IMR-90 (cell line): ENCODE measurements around the gene RUNX2. TPM values are rescaled to one million over a fixed set of nuclear protein-coding genes. Genes with fewer than 3 reads are reported as not detected.

Source experiments
- ATAC-seq: fragments of 200-7000 bp; cut with Tn5 transposase; 2 replicates; pipeline ENCODE4 v1.9.1; 2020; ENCODE audit warnings: low read depth, mild to moderate bottlenecking, moderate library complexity
- BruUV-seq: library from RNA; stranded (reverse); fragments of 400-500 nt; replicated peaks from 2 replicates; lab custom pipeline; 2021; lab: Mats Ljungman, UMichigan
- CTCF ChIA-PET: fragments of 300-600 bp; formaldehyde crosslinking; extraction: SDS; loops from one replicate; lab custom pipeline; 2021; ENCODE audit warnings: antibody characterized with exemption; lab: Yijun Ruan, JAX
- POLR2A ChIA-PET: fragments of 300-600 bp; sonication (Branson Sonifier 250); formaldehyde crosslinking; loops from one replicate; lab custom pipeline; 2022; ENCODE audit warnings: antibody characterized with exemption; ENCODE audit not compliant: unreplicated experiment; lab: Charles Lee
- DNase-seq: peaks from one replicate; pipeline ENCODE4 v3.0.0; 2013
- H2AFZ ChIP-seq: replicated peaks from 2 replicates; pipeline ENCODE3; 2013; ENCODE audit warnings: low read length, mild to moderate bottlenecking; ENCODE audit not compliant: poor library complexity
- H2AK5ac ChIP-seq: 2 replicates; pipeline ENCODE4 v1.6.1; 2013; ENCODE audit warnings: low read depth, low read length, inconsistent platforms
- H2AK9ac ChIP-seq: replicated peaks from 2 replicates; pipeline ENCODE3; 2013; ENCODE audit warnings: mild to moderate bottlenecking, low read depth, low read length, moderate library complexity; ENCODE audit not compliant: poor library complexity
- H2BK120ac ChIP-seq: 2 replicates; pipeline ENCODE4 v1.6.1; 2013; ENCODE audit warnings: low read depth, low read length, inconsistent platforms
- H2BK15ac ChIP-seq: 3 replicates; pipeline ENCODE4 v1.6.1; 2013; ENCODE audit warnings: low read depth, low read length, inconsistent platforms
- H2BK20ac ChIP-seq: 2 replicates; pipeline ENCODE4 v1.6.1; 2013; ENCODE audit warnings: low read depth, mild to moderate bottlenecking, inconsistent platforms, low read length, moderate library complexity
- H2BK5ac ChIP-seq: 2 replicates; pipeline ENCODE4 v1.6.1; 2013; ENCODE audit warnings: mild to moderate bottlenecking, low read depth, low read length, inconsistent platforms; ENCODE audit not compliant: poor library complexity, severe bottlenecking
- H3K14ac ChIP-seq: replicated peaks from 2 replicates; pipeline ENCODE4 v1.6.1; 2013; ENCODE audit warnings: low read depth, low read length, inconsistent platforms
- H3K18ac ChIP-seq: 2 replicates; pipeline ENCODE4 v1.6.1; 2013; ENCODE audit warnings: low read depth, low read length, control low read depth
- H3K23ac ChIP-seq: 2 replicates; pipeline ENCODE4 v1.6.1; 2013; ENCODE audit warnings: low read depth, low read length, inconsistent platforms
- H3K27ac ChIP-seq: 2 replicates; pipeline ENCODE4 v1.5.1; 2013; ENCODE audit warnings: mild to moderate bottlenecking, control low read depth, low read length; ENCODE audit not compliant: insufficient read depth
- H3K27me3 ChIP-seq: 2 replicates; pipeline ENCODE4 v1.6.1; 2013; ENCODE audit warnings: low read length; ENCODE audit not compliant: control insufficient read depth, insufficient read depth
- H3K36me3 ChIP-seq: 2 replicates; pipeline ENCODE4 v1.6.1; 2013; ENCODE audit warnings: low read length, mixed read lengths; ENCODE audit not compliant: control insufficient read depth, insufficient read depth
- H3K4ac ChIP-seq: 2 replicates; pipeline ENCODE4 v1.6.1; 2013; ENCODE audit warnings: low read depth, low read length, inconsistent platforms
- H3K4me1 ChIP-seq: 2 replicates; pipeline ENCODE4 v1.6.1; 2013; ENCODE audit warnings: low read length, mixed read lengths; ENCODE audit not compliant: control insufficient read depth, insufficient read depth
- H3K4me2 ChIP-seq: 2 replicates; pipeline ENCODE4 v1.6.1; 2013; ENCODE audit warnings: low read depth, mild to moderate bottlenecking, control low read depth, low read length, moderate library complexity
- H3K4me3 ChIP-seq: 2 replicates; pipeline ENCODE4 v1.5.1; 2013; ENCODE audit warnings: low read depth, mild to moderate bottlenecking, control low read depth, low read length, moderate library complexity; ENCODE audit not compliant: insufficient read depth
- H3K56ac ChIP-seq: 2 replicates; pipeline ENCODE4 v1.6.1; 2013; ENCODE audit warnings: low read length, inconsistent platforms; ENCODE audit not compliant: insufficient read depth; ENCODE audit errors: extremely low read depth
- H3K79me1 ChIP-seq, 2 experiments: 2 replicates each; pipeline ENCODE4 v1.6.1; 2013; ENCODE audit warnings: low read length in 2 of 2, inconsistent platforms in 1 of 2, low read depth in 1 of 2
- H3K9ac ChIP-seq: 2 replicates; pipeline ENCODE4 v1.6.1; 2013; ENCODE audit warnings: low read depth, low read length, control low read depth
- H3K9me1 ChIP-seq: 2 replicates; pipeline ENCODE4 v1.6.1; 2013; ENCODE audit warnings: low read length, inconsistent platforms; ENCODE audit not compliant: insufficient read depth
- H3K9me3 ChIP-seq: 2 replicates; pipeline ENCODE4 v1.6.1; 2013; ENCODE audit warnings: low read length; ENCODE audit not compliant: control insufficient read depth, insufficient read depth
- H4K20me1 ChIP-seq: 2 replicates; pipeline ENCODE4 v1.6.1; 2013; ENCODE audit warnings: low read length, inconsistent platforms; ENCODE audit not compliant: insufficient read depth
- H4K5ac ChIP-seq: 2 replicates; pipeline ENCODE4 v1.6.1; 2013; ENCODE audit warnings: mild to moderate bottlenecking, low read depth, low read length, control low read depth
- H4K8ac ChIP-seq, 2 experiments: 2 replicates each; pipeline ENCODE4 v1.6.1; 2013; ENCODE audit warnings: low read depth in 2 of 2, low read length in 2 of 2, control low read depth in 1 of 2, inconsistent platforms in 1 of 2
- H4K91ac ChIP-seq: 2 replicates; pipeline ENCODE4 v1.6.1; 2013; ENCODE audit warnings: low read depth, low read length, inconsistent platforms; ENCODE audit not compliant: insufficient read depth
- CEBPB ChIP-seq: IDR thresholded peaks from 2 replicates; pipeline ENCODE4 v1.6.1; 2012; ENCODE audit warnings: low read depth, low read length, improper control_type of control experiment
- RAD21 ChIP-seq: IDR thresholded peaks from 2 replicates; pipeline ENCODE4 v1.6.1; 2012; ENCODE audit warnings: low read length, improper control_type of control experiment
- WGBS, 2 experiments: methylation state at CpG; one replicate each; pipeline versions ENCODE4 v1.1.5 to v1.1.7; 2013; ENCODE audit warnings: missing lambda C conversion rate in 2 of 2; ENCODE audit not compliant: insufficient read length in 1 of 2; ENCODE audit errors: extremely low coverage in 2 of 2; 5-methylcytosine and 5-hydroxymethylcytosine counted together
- dilution Hi-C: fragments of 300-500 bp; cut with HindIII; formaldehyde crosslinking; loops from one replicate; pipeline ENCODE4 v1.14.3; 2018; ENCODE audit warnings: low sequenced_read_pairs; ENCODE audit not compliant: unreplicated experiment
- in situ Hi-C: fragments of 300-500 bp; cut with MboI; formaldehyde crosslinking; loops from 3 replicates; pipeline ENCODE4 v1.14.3; 2019; ENCODE audit warnings: low sequenced_read_pairs, inconsistent platforms, mixed read lengths
- intact Hi-C: fragments of 100-400 bp; cut with micrococcal nuclease; formaldehyde crosslinking; loops from 2 replicates; pipeline ENCODE4 v1.10.0; 2022
- polyA plus RNA-seq, 3 experiments: library from polyadenylated mRNA; depleted of rRNA; stranded (reverse); fragments of >200 nt; gene quantifications; 2 replicates each; pipeline ENCODE4 v1.2.3, GENCODE V29; 2012; ENCODE audit warnings: low replicate concordance in 1 of 3
- total RNA-seq: library from RNA; depleted of rRNA; stranded (reverse); fragments of >200 nt; gene quantifications from 2 replicates; pipeline ENCODE4 v1.2.3, GENCODE V29; 2012

The RUNX2 gene
- total and polyA plus RNA-seq, 2 of the 4 experiments (the other 2 are of a cell fraction), result 2.3 to 4.7 TPM

DNA sequence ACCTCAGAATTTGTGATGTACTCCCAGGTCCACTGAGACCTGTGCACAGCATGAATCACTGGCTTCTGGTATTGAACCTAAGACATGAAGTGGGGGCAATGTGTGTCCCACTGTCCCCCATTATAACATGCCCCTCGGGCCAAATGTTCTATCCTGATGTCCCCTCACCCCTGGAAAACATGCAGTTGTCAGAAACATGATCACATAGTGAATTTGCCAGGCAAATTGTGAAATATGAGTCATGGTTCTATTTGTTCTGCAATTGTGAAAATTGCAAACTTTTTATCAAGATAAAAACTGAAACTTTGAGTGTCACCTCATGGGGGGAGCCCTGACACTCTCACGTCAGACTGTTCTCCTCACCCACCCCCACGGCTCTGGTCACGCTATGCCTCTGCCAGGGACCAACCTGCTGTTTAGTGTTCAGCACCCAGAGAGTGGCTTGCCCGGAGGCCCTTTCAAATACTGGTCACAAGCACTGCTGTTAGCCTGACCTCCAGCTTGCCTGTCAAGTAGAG is 382.2 kb downstream of the RUNX2 start:
- Histone ChIP-seq H4K20me1 (no peaks in the 10 kb centered on the region), H3K36me3 (no peaks in the 10 kb centered on the region), H3K27me3 (no peaks in the 10 kb centered on the region), H4K91ac (peak overlapping the region; percentile 58), H3K23ac (no peak overlapping the region), H2AFZ (peak overlapping the region; percentile 75), H3K79me1 (no peaks in the 10 kb centered on the region), H3K4me2 (no peak overlapping the region), H3K9me1 (peaks cover 11% of the 10 kb centered on the region), H3K4me3 (no peak overlapping the region), H2BK5ac (no peak overlapping the region), H3K9me3 (no peaks in the 10 kb centered on the region), H3K9ac (no peak overlapping the region), H2BK20ac (peak overlapping the region; percentile 43; the same call in 1 of the 2 replicates), H4K8ac (peak overlapping the region in 1 of 2 experiments; percentile 32; a peak in 1 of 4 replicates), H4K5ac (peak overlapping the region; percentile 50; the same call in 1 of the 2 replicates), H3K14ac (peak overlapping the region; percentile 10; the same call in 1 of the 2 replicates), H2AK9ac (no peak overlapping the region), H3K18ac (peak overlapping the region; percentile 66), H3K27ac (no peak overlapping the region), H3K4me1 (peaks cover 13% of the 10 kb centered on the region), H2BK120ac (peak overlapping the region; percentile 71), H3K56ac (no peak overlapping the region), H3K4ac (peak overlapping the region; percentile 71), H2AK5ac (peak overlapping the region; percentile 65), H2BK15ac (peak overlapping the region; percentile 40; the same call in 1 of the 3 replicates)
- ATAC-seq (no peak), DNase-seq (peak; percentile 23)
- TF ChIP-seq CEBPB, result peak; percentile 72
- TF ChIP-seq RAD21, result no peak
- intact Hi-C loops (loop anchor here (5.0 to 10.0 kb wide), 4 partner anchors 153 to 626 kb away; no protein-coding TSS in a partner anchor), dilution Hi-C loops (no loop called here), in situ Hi-C loops (loop anchor here (5.0 to 25.0 kb wide), 4 partner anchors 288 to 1223 kb away; no protein-coding TSS in a partner anchor)
- no CpG with 5 or more reads among the region's 5 CpGs for WGBS, 2 experiments
- ChIA-PET CTCF (no interaction called here), POLR2A (no interaction called here)
- no TSS peak for BruUV-seq
